ENCODE data around the gene NFIX. TPM values are rescaled to one million over a fixed set of nuclear protein-coding genes. Genes with fewer than 3 reads are reported as not detected.

NFIX gene
- total and polyA plus RNA-seq, 9 of the 15 experiments (the other 6 are each of a cell fraction or from before 2014, with no cell fraction given) = 0.28 to 26.8 (median 5.4) TPM

- in situ Hi-C loops (cut with MboI) = loop anchor here (5.0 kb wide), 1 partner anchor 42 kb away; no protein-coding TSS in a partner anchor
- Histone ChIP-seq H2AFZ (ENCODE audit: low read depth, low read length) (no peak overlapping the region), H3K27me3 (ENCODE audit: control insufficient read depth in 2 of 2, insufficient read depth in 2 of 2, low read length in 2 of 2) (no peaks in the 10 kb centered on the region), H4K20me1 (replicated peaks; ENCODE audit: control insufficient read depth, insufficient read depth, low read length) (peaks cover 3% of the 10 kb centered on the region; the same call in 1 of the 2 replicates), H3K27ac (ENCODE audit: extremely low read depth, low read depth, low read length) (no peak overlapping the region), H3K4me3 (no peak overlapping the region), H3K9ac (ENCODE audit: insufficient read depth in 1 of 2, low read depth in 2 of 2, low read length in 2 of 2) (no peak overlapping the region), H3K9me1 (ENCODE audit: control insufficient read depth, insufficient read depth, low read length) (no peaks in the 10 kb centered on the region), H3K9me3 (replicated peaks; ENCODE audit: control insufficient read depth, insufficient read depth, low read depth, low read length) (no peaks in the 10 kb centered on the region), H3K79me2 (ENCODE audit: control insufficient read depth, insufficient read depth, low read length) (peaks cover 9% of the 10 kb centered on the region; the same call in 2 of the 3 replicates), H3K36me3 (ENCODE audit: control insufficient read depth, insufficient read depth, low read length) (peaks cover 53% of the 10 kb centered on the region), H3K4me1 (replicated peaks in 1 of 2; ENCODE audit: control insufficient read depth in 2 of 2, insufficient read depth in 2 of 2, low read length in 2 of 2) (peaks cover 9 to 19% of the 10 kb centered on the region in 2 experiments; a peak in 3 of 5 replicates), H3K4me2 (ENCODE audit: insufficient read depth, low read length) (no peak overlapping the region)
- intact Hi-C loops (cut with micrococcal nuclease) = no loop called here
- WGBS (ENCODE audit: insufficient coverage, low coverage, missing lambda C conversion rate) = 74% methylated on average over 9 of the region's 9 CpGs
- ChIA-PET CTCF (ENCODE audit: low intra/inter-chr PET ratio) (interaction anchor here (0.6 kb wide), 1 partner anchor 68 kb away, joined by 3 read pairs; no protein-coding TSS in a partner anchor), POLR2A (interaction anchor here (0.8 to 1.2 kb wide), 2 partner anchors 11 to 16 kb away, joined by 3 read pairs; no protein-coding TSS in a partner anchor)
- FAIRE-seq (no peak), DNase-seq (ENCODE audit: extremely low read depth in 1 of 4, low spot score in 3 of 4) (no peak), ATAC-seq (no peak)
- BruUV-seq (replicated peaks) = no TSS peak
- TF ChIP-seq HOXB6 (CRISPR knock-in tag; IDR thresholded peaks at IDR 0.05; ENCODE audit: borderline replicate concordance) = no peak
- TF ChIP-seq ZBTB33 (CRISPR knock-in tag; IDR thresholded peaks at IDR 0.05) = no peak
- TF ChIP-seq ILF3 (IDR thresholded peaks at IDR 0.05; ENCODE audit: borderline replicate concordance) = no peak
- TF ChIP-seq CBX5 (IDR thresholded peaks at IDR 0.05; ENCODE audit: borderline replicate concordance, low read depth) = no peak
- TF ChIP-seq CHD4 (IDR thresholded peaks at IDR 0.05; ENCODE audit: insufficient read depth, insufficient replicate concordance, low read depth, low read length, poor library complexity, severe bottlenecking) = no peak
- TF ChIP-seq, protein P1, sequence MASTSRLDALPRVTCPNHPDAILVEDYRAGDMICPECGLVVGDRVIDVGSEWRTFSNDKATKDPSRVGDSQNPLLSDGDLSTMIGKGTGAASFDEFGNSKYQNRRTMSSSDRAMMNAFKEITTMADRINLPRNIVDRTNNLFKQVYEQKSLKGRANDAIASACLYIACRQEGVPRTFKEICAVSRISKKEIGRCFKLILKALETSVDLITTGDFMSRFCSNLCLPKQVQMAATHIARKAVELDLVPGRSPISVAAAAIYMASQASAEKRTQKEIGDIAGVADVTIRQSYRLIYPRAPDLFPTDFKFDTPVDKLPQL (IDR thresholded peaks at IDR 0.05; ENCODE audit: extremely low read depth, insufficient read length) = no peak
- no peak for TF ChIP-seq TARDBP (IDR thresholded peaks at IDR 0.05)
- TF ChIP-seq CREB5 (CRISPR knock-in tag; IDR thresholded peaks at IDR 0.05) = no peak
- TF ChIP-seq ZSCAN29 (IDR thresholded peaks at IDR 0.05) = no peak
- no peak for TF ChIP-seq TCF7L2 (IDR thresholded peaks at IDR 0.05; ENCODE audit: low read depth, low read length)
- no peak for TF ChIP-seq WHSC1 (IDR thresholded peaks at IDR 0.05; ENCODE audit: low read length)
- no peak for TF ChIP-seq BRF2 (IDR thresholded peaks at IDR 0.05; ENCODE audit: borderline replicate concordance, insufficient read depth, insufficient read length)
Measured at GRCh38 chr19:13029301-13029880, 34.1 kb downstream of the NFIX start.
